ENCODE measurements around the gene SPAG9. TPM values are rescaled to one million over a fixed set of nuclear protein-coding genes. Genes with fewer than 3 reads are reported as not detected.
A peak's percentile ranks its signal among the peaks of the same experiment; 100 is the strongest.

SPAG9 gene
- 57.8 TPM for total RNA-seq
- long read RNA-seq, full-length matches to known transcripts: 1 of 35 reads
- long read RNA-seq, partial matches to known transcripts: 15 of 35 reads
- long read RNA-seq, other reads (novel, unspliced or antisense): 19 of 35 reads

- intact Hi-C loops (cut with DNase I): loop anchor here (1.0 to 10.0 kb wide), 4 partner anchors 32 to 414 kb away; partner anchors contain the start of genes ANKRD40, NME1 and TOB1
These were observed at the start of gene SPAG9 for GRCh38 chr17:51120739-51121619. SPAG9 (minus strand) TSS chr17:51120868; CDS start chr17:51120656, 212 bp downstream.

DNA sequence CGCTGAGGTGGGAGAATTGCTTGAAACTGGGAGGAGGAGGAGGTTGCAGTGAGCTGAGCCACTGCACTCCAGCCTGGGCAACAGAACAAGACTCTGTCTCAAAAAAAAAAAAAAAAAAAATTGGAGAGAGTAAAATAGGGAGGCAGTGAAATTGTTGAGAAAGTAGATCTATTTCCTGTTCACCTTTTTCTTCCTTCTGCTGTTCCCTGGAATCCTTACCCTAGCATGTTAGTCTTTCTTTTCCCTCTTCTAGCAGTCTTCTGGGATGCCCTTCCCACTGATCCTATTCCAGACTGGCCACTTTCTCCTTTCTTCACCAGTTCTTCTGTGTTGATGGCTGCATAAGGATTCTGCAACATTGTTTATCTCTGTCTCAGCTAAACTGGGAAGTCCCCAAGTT, 48.7 kb upstream of the SPAG9 start:
- intact Hi-C loops (cut with DNase I): loop anchor here (10.0 kb wide), 1 partner anchor 85 kb away; no protein-coding TSS in a partner anchor
- no peak for DNase-seq (ENCODE audit: low spot score)

More at GRCh38 chr17:51120739-51121619, at the start of gene SPAG9:
- DNase-seq (ENCODE audit: low spot score): peak; percentile 97

GRCh38 chr17:51166987-51167931, 46.6 kb upstream of the SPAG9 start:
- DNase-seq (ENCODE audit: low spot score): no peak
- intact Hi-C loops (cut with DNase I): loop anchor here (10.0 kb wide), 1 partner anchor 88 kb away; no protein-coding TSS in a partner anchor

GRCh38 chr17:51166198-51166986, 45.7 kb upstream of the SPAG9 start, which contains the start of gene NME2:
NME2 (plus strand) TSS chr17:51166411; CDS start chr17:51166831, 420 bp downstream.
- peak; percentile 94 for DNase-seq (ENCODE audit: low spot score)
- intact Hi-C loops (cut with DNase I): loop anchor here (10.0 kb wide), 1 partner anchor 88 kb away; no protein-coding TSS in a partner anchor

GRCh38 chr17:51165680-51166197, 45.1 kb upstream of the SPAG9 start:
- intact Hi-C loops (cut with DNase I): loop anchor here (10.0 kb wide), 1 partner anchor 89 kb away; no protein-coding TSS in a partner anchor
- no peak for DNase-seq (ENCODE audit: low spot score)

- intact Hi-C loops (cut with DNase I): loop anchor here (10.0 kb wide), 1 partner anchor 90 kb away; no protein-coding TSS in a partner anchor
These were observed 44.4 kb upstream of the SPAG9 start for GRCh38 chr17:51164911-51165679.

GRCh38 chr17:51161541-51161940, 40.9 kb upstream of the SPAG9 start:
- intact Hi-C loops (cut with DNase I): loop anchor here (10.0 kb wide), 1 partner anchor 93 kb away; no protein-coding TSS in a partner anchor
- no peak for DNase-seq (ENCODE audit: low spot score)

More at GRCh38 chr17:51164911-51165679, 44.4 kb upstream of the SPAG9 start:
- DNase-seq (ENCODE audit: low spot score): no peak

GRCh38 chr17:51159604-51160003, 38.9 kb upstream of the SPAG9 start:
- intact Hi-C loops (cut with DNase I): loop anchor here (10.0 kb wide), 1 partner anchor 95 kb away; no protein-coding TSS in a partner anchor
- no peak for DNase-seq (ENCODE audit: low spot score)

DNA sequence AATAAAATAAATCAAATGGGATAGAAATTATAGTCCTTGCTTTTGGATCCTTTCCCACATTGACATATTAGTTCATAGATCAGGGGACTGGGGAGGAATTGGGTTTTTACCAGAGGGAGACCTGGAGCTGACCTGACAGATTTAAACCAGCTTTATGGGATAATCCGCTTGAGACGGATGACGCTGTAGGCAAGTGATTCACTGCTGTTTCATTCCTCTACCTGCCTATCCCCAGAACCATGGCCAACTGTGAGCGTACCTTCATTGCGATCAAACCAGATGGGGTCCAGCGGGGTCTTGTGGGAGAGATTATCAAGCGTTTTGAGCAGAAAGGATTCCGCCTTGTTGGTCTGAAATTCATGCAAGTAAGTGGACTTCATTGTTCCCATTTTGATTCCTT, 34.7 kb upstream of the SPAG9 start:
- intact Hi-C loops (cut with DNase I): no loop called here
- no peak for DNase-seq (ENCODE audit: low spot score)

DNA sequence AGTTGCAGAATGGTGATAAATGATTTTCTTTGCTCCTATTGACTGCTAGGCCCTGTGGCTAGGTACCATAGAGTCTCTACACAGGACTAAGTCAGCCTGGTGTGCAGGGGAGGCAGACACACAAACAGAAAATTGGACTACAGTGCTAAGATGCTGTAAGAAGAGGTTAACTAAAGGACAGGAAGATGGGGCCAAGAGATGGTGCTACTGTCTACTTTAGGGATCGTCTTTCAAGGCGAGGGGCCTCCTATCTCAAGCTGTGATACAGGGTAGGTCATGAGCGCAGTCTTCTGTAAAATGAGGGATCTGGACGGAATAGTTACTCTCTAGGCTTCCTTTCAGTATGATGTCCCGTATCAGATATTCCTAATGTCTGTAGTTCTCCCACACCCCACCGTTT, 33.5 kb upstream of the SPAG9 start:
- no peak for DNase-seq (ENCODE audit: low spot score)
- intact Hi-C loops (cut with DNase I): no loop called here

GRCh38 chr17:51153210-51154072, 32.8 kb upstream of the SPAG9 start, which contains the start of gene NME1:
NME1 (plus strand) TSS chr17:51153559; CDS start chr17:51155655, 2,096 bp downstream.
- intact Hi-C loops (cut with DNase I): loop anchor here (1.0 to 2.0 kb wide), 3 partner anchors 32 to 153 kb away; no protein-coding TSS in a partner anchor
- DNase-seq (ENCODE audit: low spot score): peak; percentile 99

DNA sequence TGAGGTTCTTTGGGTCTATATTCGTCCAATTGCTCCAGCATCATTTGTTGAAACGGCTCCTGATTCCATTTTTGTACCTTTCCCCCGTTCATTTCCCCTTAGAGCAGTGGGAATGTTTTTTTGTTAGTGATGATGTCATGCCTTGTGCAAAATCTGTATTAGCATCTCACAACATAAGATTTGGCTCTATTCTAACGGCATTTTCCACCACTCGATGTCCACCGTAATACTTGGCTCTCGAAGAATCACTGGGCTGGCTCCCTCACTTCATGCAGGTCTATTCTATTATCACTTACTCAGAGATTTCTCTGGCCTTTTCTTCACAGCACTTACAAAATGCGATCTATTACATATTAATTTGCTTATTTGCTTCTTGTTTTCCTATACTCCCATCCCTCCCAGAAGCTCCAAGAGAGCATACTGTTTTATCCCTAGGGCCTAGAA, 32.1 kb upstream of the SPAG9 start:
- intact Hi-C loops (cut with DNase I): loop anchor here (1.0 to 2.0 kb wide), 3 partner anchors 31 to 152 kb away; no protein-coding TSS in a partner anchor
- no peak for DNase-seq (ENCODE audit: low spot score)

GRCh38 chr17:51150932-51151331, 30.3 kb upstream of the SPAG9 start:
- DNase-seq (ENCODE audit: low spot score): no peak

GRCh38 chr17:51149163-51149562, 28.5 kb upstream of the SPAG9 start:
- DNase-seq (ENCODE audit: low spot score): no peak
- intact Hi-C loops (cut with DNase I): no loop called here

More at GRCh38 chr17:51150932-51151331, 30.3 kb upstream of the SPAG9 start:
- intact Hi-C loops (cut with DNase I): no loop called here

DNA sequence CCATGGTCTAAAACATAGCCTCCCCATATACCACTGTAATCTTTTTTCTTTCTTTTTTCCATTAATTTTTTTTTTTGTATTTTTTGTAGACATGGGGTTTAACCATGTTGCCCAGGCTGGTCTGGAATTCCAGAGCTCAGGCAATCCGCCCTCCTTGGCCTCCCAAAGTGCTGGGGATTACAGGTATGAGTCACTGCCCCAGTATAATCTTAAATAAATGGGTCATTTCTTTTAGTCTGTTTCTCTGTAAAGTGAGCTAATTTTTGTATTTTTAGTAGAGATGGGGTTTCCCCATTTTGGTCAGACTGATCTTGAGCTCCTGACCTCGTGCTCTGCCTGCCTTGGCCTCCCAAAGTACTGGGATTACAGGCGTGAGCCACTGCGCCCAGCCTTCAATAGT, 27.0 kb upstream of the SPAG9 start:
- intact Hi-C loops (cut with DNase I): no loop called here

More for the DNA sequence above, 27.0 kb upstream of the SPAG9 start:
- DNase-seq (ENCODE audit: low spot score): no peak
